ENCODE data around the gene GNS. TPM values are rescaled to one million over a fixed set of nuclear protein-coding genes. Genes with fewer than 3 reads are reported as not detected.

The GNS gene
- total and polyA plus RNA-seq, 4 donors, result 27.8 to 78.6 (median 57.4) TPM

GRCh38 chr12:64673490-64674169 is 85.6 kb downstream of the GNS start:
- WGBS, result 84% methylated on average over 9 of the region's 9 CpGs

GRCh38 chr12:64672925-64673409 is 86.2 kb downstream of the GNS start:
- no peaks in the 10 kb centered on the region for H3K27me3 ChIP-seq (ENCODE audit: control insufficient read depth in 4 of 4, insufficient read depth in 4 of 4, low read length in 3 of 4)
- H3K36me3 ChIP-seq (ENCODE audit: control insufficient read depth in 4 of 4, insufficient read depth in 3 of 4, low read depth in 1 of 4, low read length in 3 of 4), result no peaks in the 10 kb centered on the region
- H3K4me1 ChIP-seq (ENCODE audit: control insufficient read depth in 4 of 4, insufficient read depth in 4 of 4, low read length in 3 of 4), result peaks cover 0 to 32% (median 12%) of the 10 kb centered on the region in 4 donors
- H3K9ac ChIP-seq (ENCODE audit: low read depth in 1 of 2, low read length in 2 of 2), result no peak overlapping the region
- no peaks in the 10 kb centered on the region for H3K9me3 ChIP-seq (ENCODE audit: control insufficient read depth in 4 of 4, low read length in 3 of 4)
- 39% methylated on average over 8 of the region's 8 CpGs for WGBS
- H3K27ac ChIP-seq (ENCODE audit: low read depth in 1 of 2, low read length in 2 of 2), result no peak overlapping the region
- DNase-seq (ENCODE audit: low spot score), result no peak
- no peak for TF ChIP-seq GABPA (IDR thresholded peaks at IDR 0.05 in 1 of 2, conservative IDR thresholded peaks at IDR 0.05 in 1 of 2)
- TF ChIP-seq, protein P1, sequence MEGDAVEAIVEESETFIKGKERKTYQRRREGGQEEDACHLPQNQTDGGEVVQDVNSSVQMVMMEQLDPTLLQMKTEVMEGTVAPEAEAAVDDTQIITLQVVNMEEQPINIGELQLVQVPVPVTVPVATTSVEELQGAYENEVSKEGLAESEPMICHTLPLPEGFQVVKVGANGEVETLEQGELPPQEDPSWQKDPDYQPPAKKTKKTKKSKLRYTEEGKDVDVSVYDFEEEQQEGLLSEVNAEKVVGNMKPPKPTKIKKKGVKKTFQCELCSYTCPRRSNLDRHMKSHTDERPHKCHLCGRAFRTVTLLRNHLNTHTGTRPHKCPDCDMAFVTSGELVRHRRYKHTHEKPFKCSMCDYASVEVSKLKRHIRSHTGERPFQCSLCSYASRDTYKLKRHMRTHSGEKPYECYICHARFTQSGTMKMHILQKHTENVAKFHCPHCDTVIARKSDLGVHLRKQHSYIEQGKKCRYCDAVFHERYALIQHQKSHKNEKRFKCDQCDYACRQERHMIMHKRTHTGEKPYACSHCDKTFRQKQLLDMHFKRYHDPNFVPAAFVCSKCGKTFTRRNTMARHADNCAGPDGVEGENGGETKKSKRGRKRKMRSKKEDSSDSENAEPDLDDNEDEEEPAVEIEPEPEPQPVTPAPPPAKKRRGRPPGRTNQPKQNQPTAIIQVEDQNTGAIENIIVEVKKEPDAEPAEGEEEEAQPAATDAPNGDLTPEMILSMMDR (IDR thresholded peaks at IDR 0.05; ENCODE audit: low read depth, low read length, missing input control), result no peak
- TF ChIP-seq JUND (IDR thresholded peaks at IDR 0.05), result no peak
- peak in 1 of 2 donors; percentile 34 for TF ChIP-seq RXRA (IDR thresholded peaks at IDR 0.05)
- TF ChIP-seq SP1 (IDR thresholded peaks at IDR 0.05), result no peak
- TF ChIP-seq, protein P2, sequence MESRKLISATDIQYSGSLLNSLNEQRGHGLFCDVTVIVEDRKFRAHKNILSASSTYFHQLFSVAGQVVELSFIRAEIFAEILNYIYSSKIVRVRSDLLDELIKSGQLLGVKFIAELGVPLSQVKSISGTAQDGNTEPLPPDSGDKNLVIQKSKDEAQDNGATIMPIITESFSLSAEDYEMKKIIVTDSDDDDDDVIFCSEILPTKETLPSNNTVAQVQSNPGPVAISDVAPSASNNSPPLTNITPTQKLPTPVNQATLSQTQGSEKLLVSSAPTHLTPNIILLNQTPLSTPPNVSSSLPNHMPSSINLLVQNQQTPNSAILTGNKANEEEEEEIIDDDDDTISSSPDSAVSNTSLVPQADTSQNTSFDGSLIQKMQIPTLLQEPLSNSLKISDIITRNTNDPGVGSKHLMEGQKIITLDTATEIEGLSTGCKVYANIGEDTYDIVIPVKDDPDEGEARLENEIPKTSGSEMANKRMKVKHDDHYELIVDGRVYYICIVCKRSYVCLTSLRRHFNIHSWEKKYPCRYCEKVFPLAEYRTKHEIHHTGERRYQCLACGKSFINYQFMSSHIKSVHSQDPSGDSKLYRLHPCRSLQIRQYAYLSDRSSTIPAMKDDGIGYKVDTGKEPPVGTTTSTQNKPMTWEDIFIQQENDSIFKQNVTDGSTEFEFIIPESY (IDR thresholded peaks at IDR 0.05), result no peak
- TF ChIP-seq YY1 (IDR thresholded peaks at IDR 0.05), result no peak
- TF ChIP-seq, protein P3, sequence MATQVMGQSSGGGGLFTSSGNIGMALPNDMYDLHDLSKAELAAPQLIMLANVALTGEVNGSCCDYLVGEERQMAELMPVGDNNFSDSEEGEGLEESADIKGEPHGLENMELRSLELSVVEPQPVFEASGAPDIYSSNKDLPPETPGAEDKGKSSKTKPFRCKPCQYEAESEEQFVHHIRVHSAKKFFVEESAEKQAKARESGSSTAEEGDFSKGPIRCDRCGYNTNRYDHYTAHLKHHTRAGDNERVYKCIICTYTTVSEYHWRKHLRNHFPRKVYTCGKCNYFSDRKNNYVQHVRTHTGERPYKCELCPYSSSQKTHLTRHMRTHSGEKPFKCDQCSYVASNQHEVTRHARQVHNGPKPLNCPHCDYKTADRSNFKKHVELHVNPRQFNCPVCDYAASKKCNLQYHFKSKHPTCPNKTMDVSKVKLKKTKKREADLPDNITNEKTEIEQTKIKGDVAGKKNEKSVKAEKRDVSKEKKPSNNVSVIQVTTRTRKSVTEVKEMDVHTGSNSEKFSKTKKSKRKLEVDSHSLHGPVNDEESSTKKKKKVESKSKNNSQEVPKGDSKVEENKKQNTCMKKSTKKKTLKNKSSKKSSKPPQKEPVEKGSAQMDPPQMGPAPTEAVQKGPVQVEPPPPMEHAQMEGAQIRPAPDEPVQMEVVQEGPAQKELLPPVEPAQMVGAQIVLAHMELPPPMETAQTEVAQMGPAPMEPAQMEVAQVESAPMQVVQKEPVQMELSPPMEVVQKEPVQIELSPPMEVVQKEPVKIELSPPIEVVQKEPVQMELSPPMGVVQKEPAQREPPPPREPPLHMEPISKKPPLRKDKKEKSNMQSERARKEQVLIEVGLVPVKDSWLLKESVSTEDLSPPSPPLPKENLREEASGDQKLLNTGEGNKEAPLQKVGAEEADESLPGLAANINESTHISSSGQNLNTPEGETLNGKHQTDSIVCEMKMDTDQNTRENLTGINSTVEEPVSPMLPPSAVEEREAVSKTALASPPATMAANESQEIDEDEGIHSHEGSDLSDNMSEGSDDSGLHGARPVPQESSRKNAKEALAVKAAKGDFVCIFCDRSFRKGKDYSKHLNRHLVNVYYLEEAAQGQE (IDR thresholded peaks at IDR 0.05), result no peak
- peak; percentile 96 for TF ChIP-seq NR2F2 (IDR thresholded peaks at IDR 0.05)
- TF ChIP-seq FOXA1 (IDR thresholded peaks at IDR 0.05), result no peak
- TF ChIP-seq FOXA2 (IDR thresholded peaks at IDR 0.05), result no peak
- peak in 1 of 2 donors; percentile 31 for TF ChIP-seq HNF4A (conservative IDR thresholded peaks at IDR 0.05)
- no peak for TF ChIP-seq ATF3 (IDR thresholded peaks at IDR 0.05)
- TF ChIP-seq MAX (IDR thresholded peaks at IDR 0.05), result no peak
- no peak for TF ChIP-seq HNF4G (IDR thresholded peaks at IDR 0.05)
- TF ChIP-seq TAF1 (conservative IDR thresholded peaks at IDR 0.05), result no peak
- no peak for TF ChIP-seq RAD21 (IDR thresholded peaks at IDR 0.05)
- no peak for TF ChIP-seq EGR1 (IDR thresholded peaks at IDR 0.05; ENCODE audit: low read depth in 2 of 2)
- no peak overlapping the region for H3K4me3 ChIP-seq (ENCODE audit: low read depth in 1 of 3, low read length in 3 of 3)

More at GRCh38 chr12:64673490-64674169, 85.6 kb downstream of the GNS start:
- Histone ChIP-seq H3K27me3 (ENCODE audit: control insufficient read depth in 4 of 4, insufficient read depth in 4 of 4, low read length in 3 of 4) (no peaks in the 10 kb centered on the region), H3K27ac (ENCODE audit: low read depth in 1 of 2, low read length in 2 of 2) (no peak overlapping the region), H3K9me3 (ENCODE audit: control insufficient read depth in 4 of 4, low read length in 3 of 4) (no peaks in the 10 kb centered on the region), H3K4me3 (ENCODE audit: low read depth in 1 of 3, low read length in 3 of 3) (no peak overlapping the region), H3K9ac (ENCODE audit: low read depth in 1 of 2, low read length in 2 of 2) (no peak overlapping the region), H3K36me3 (ENCODE audit: control insufficient read depth in 4 of 4, insufficient read depth in 3 of 4, low read depth in 1 of 4, low read length in 3 of 4) (no peaks in the 10 kb centered on the region), H3K4me1 (ENCODE audit: control insufficient read depth in 4 of 4, insufficient read depth in 4 of 4, low read length in 3 of 4) (peaks cover 0 to 32% (median 12%) of the 10 kb centered on the region in 4 donors)
- no peak for DNase-seq (ENCODE audit: low spot score)
- TF ChIP-seq RXRA (IDR thresholded peaks at IDR 0.05) (no peak), NR2F2 (IDR thresholded peaks at IDR 0.05) (no peak), MAX (IDR thresholded peaks at IDR 0.05) (no peak)
- TF ChIP-seq, protein P1 (IDR thresholded peaks at IDR 0.05; ENCODE audit: low read depth, low read length, missing input control), result no peak

Measured in liver (tissue), 9 donors.